GM10847 (cell line): ENCODE data around the gene AK5.

Source experiments
- POLR2A ChIP-seq: IDR thresholded peaks from 2 replicates; pipeline ENCODE4 v1.6.1; 2011; ENCODE audit not compliant: insufficient read length; ENCODE audit errors: extremely low read depth

Gene AK5

DNA sequence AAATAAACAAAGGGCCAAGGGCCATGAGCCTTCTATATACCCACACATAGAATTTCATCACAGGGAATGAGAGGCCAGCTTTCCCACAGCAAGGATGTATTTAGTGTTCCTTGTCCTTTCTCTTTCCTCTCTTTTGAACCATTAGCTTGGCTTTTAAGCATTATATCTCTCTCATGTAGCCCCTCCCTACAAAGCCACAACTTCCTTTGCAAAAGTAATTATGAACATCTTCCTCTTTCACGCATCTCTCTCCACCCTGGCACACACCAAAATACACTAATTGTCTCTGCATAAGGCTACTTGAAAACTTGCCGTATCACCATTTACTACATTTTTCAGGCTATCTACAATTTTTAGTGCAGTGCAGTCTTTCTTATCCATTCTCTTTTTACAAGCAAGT is 1.9 kb upstream of the AK5 start:
- TF ChIP-seq POLR2A: no peak

DNA sequence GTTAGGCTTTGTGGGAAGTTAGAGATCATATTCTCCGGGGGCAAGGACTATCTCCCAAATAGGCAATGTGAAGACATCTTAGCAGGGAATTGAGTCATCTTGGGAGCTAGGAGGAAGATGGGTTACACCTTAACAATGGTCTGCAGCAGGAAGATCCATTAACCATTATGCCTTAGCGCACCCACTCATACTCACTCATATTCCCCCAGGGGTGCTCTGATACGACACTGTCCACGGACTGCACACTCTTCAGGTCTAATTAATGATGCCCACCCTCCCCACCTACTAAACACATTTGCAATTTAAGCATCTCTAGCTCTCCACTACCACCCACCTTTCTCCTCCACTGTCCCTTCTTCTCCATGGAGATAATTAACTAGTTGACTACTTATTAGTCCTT is 857 bp upstream of the AK5 start:
- no peak for TF ChIP-seq POLR2A

DNA sequence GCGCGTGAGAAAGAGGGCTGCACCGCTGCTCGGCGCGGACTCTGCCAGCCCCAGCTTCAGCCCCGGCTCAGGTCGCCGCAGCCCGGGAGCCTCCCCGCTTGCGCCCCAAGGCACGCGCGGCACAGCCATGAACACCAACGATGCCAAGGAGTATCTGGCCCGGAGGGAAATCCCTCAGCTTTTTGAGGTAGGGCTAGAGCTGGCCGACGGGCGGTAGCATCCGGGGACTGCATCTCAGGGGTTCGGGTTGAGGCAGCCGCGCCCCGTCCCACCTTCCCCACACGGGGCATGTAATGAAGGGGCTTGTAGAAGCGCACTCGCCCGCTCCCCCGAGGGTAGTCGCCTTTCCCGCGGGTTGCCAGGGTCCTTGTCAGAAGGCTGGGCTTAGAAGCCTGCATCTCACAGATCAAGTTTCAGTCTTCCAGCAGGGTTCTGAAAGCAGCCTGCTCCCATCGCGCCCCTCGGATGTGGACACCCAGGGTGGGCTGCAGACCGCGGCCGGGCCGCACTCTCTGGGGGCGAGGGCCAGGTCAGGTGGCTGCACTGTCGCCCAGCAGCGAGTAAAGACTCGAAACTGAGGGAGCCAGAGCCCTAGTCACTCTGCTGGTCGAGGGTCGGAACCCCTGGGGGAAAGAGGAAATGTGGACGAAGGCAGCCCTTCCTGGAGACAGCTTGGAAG is 507 bp downstream of the AK5 start:
- TF ChIP-seq POLR2A: no peak

DNA sequence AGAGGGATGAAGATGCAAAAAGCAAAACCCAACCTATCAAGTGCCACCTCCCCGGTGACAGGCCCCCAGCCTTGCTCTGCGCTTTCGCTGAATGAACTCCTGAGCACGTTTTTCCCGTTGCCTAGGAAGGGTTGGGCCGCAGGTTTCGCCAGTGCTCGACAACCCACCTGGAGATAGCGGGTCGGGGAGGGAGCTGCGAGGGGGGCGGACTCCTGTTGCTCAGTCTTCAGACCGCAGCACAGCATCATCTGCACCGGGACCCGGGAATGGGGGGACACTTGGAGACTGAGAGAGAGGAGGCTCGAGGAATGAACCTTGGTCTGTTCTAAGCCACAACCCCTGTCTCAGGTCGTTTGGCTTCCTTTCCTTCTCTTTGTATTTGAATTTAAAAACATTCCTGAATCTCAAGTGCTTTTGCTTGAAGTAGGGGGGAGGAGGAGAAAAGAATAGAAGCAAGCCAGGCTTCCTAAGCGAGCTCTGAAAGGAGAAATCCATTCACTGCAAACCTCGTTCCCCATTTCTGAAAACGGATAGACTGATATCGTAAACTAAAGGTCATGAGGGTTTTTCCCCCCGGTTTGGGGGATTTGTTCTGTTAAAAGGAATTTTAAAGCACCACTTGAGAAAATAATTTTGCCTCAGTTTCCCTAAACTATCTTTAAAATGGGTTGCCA is 1.2 kb downstream of the AK5 start:
- no peak for TF ChIP-seq POLR2A

DNA sequence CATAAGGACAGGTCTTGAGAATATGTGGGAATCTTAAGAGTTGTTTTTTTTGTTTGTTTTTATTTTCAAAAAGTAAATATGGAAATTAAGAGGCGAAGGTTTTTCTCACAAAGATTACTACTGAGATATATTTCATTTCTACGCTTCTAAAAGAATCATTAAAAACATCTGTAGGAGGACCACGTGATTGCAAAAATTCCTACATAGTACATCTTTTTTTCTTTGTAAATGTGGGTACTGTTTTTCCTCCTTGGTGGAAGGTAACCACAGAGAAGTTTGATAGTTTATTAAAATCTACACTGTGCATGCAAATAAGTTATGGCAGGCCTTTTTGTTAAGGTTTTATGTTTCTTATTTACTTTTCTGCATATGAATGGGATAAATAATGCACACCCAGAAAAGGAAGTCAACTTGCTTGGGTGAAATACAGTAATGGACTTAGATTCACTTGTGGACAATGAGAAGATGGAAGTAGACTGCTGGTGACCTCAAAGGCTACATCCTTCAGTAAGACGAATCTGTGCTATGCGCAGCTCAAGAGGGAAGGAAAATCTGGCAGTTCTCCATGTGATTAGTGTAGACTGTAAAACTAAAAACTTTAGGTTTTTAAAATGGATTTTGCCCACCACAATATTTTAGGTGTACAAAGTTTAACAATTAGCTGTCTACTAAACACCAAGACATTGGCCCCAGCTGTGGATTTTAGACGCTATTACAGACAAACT is 2.0 kb downstream of the AK5 start:
- TF ChIP-seq POLR2A: no peak

DNA sequence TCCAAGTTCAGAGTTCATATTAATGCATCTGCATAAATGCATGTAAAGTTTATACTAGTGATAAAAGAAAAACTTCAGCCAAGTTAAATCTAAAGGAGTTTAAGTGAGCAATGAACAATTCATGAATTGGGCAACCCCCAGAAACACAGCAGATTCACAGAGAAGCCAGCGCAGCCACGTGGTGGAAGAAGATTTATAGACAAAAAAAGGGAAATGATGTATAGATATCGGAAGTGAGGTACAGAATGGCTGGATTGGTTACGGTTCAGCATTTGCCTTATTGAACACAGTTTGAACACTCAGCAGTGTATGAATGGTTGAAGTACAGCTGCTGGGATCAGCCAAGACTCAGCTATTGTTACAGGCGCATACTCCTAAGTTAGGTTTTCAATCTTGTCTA is 5.7 kb downstream of the AK5 start:
- TF ChIP-seq POLR2A: no peak

DNA sequence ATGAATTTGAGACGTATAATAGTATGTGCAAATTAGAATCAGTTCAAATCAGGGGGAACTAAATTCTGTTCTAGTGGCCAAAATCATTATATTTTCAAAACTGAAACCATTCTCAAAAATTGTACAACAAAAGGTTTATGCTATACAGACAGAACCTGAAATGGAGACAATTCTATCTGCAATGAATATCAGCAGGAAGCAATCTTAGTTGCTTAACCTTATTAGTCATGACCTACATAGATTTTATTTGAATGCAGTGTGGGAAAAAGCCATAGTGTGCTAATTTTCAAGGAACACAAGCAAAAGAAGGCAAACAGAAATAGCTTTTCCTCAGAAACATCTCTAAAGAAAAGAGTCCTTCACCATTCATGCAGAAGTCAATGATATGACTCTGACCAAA is 6.5 kb downstream of the AK5 start:
- TF ChIP-seq POLR2A: no peak

DNA sequence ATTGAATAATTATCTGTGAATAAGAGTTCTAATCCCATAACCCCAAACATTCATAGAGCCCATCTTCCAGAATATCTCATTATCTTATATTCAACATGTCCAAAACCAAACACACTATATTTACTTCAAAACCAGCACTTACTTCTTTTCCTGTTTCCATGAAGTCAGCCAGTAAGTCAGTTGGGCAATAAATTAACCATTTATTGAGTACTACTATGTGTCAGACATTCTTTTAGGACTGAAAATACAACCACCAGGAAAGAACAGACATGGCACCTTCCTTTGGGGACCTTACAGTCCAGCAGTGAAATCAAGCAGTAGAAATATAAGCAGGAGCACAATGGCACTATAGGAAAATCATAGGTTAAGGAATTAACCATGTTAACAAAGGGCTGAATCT is 8.8 kb downstream of the AK5 start:
- no peak for TF ChIP-seq POLR2A

DNA sequence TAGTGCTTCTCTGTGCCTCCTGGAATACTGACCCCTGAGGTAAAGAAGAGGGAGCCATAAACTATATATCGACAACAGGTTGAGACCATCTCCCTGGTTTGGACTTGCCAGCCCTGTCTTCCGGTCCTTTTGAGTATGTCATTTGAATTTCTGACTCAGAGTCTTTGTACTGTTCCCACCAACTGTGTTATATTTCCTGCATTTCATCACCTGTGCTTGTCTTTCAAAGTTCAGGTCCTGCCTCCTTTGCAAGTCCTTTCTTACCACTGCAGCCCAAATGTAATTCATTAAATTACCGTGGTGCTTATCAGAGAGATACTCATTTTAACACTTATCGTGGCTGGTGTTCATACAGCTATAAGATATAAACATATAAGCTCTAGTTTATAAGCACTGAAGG is 10.7 kb downstream of the AK5 start:
- no peak for TF ChIP-seq POLR2A

DNA sequence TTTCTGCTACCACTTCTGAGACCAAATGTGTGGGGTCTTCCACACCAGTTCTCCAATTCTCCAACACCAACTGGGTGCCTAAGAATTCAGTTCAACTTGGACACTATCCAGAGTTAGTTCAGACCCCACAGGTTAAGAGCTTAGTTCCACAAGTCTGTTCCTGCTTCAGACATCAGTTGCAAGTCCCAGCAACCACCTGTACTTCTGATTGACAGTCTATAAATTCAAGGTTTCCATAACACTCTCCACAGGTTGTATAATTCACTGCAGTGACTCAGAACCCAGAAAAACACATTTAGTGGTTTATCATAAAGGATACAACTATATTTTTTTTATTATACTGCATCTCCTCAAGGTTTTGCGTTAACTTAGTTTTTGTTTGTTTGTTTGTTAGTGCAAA is 18.7 kb downstream of the AK5 start:
- no peak for TF ChIP-seq POLR2A

DNA sequence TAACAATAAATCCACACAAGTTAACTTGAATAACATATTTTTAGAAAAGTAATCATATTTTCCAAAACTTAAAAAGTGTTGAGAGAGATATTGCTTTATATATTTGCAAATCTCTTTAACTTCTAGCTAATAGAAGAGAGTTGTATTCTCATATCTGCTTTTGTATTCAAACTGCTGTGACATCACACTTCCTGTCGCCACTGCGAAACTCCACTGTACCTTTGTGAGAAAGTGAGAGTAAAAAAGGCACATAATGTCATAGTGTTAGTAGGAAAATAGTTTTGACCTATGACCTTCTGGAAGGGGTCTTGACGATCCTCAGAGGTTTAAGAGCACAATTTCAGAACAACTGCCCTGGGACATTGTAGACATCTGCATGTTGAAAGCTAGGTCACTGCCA is 21.6 kb downstream of the AK5 start:
- no peak for TF ChIP-seq POLR2A

DNA sequence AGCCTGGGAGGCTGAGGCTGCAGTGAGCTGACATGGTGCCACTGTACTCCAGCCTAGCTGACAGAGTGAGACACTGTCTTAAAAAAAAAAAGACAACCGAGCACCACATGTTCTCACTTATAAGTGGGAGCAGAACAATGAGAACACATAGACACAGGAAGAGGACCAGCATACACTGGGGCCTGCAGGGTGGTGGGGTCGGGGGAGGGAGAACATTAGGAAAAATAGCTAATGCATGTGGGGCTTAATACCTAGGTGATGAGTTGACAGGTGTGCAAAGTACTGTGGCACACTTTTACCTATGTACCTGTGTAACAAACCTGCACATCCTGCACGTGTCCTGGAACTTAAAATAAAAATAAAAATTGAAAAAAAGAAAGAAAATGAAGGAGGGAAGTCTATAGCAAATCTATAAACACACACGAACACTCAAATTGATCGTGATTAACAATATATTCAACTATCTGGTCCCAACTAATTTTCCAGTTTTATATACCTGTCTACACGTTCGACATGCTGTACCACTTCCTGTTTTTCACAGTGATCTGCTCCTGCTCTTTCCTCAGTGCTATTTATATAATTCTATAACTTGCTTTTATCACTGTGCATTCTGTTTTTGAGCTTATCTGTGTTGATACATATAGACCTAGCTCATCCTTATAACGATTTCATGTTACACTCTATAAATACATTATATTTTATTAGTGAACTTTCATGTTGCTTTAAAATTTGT is 27.2 kb downstream of the AK5 start:
- TF ChIP-seq POLR2A: no peak

DNA sequence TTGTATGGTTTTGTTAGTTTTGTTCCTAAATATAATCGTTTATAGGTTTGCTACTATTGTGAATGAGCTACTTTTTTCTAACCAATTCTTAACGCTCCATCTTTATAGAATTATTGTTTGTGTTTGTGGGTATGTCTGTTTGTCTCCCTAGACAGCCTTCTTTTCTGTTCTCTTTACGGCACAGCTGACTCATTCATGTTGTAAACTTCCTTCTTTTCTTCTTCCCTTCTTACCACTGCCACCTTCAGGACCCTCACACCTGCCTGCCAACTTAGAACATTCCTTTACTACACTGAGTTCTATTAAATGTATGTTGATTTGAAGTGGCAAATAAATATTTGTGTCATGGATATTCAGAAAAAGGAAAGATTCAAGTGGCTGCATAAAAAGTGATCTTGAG is 29.1 kb downstream of the AK5 start:
- TF ChIP-seq POLR2A: no peak

DNA sequence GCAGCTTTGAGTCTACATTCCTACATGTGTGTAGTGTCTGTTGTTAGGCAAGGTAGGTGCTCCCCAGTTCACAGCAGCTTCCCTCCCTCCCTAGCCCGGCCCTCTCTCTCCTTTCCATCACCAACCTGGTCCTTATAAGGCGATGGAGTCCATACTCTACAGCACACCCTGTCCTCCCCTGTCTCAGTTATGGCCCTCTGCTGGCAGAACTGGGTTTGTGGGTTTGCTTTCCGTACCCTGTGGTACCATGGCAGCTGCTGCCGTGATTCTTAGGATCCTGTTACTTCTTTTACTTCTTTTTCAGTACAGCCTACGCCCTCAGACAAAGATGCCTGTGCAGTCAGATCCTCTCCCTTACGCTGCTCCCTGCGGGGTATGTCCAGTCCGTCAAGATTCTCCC is 31.7 kb downstream of the AK5 start:
- TF ChIP-seq POLR2A: no peak

DNA sequence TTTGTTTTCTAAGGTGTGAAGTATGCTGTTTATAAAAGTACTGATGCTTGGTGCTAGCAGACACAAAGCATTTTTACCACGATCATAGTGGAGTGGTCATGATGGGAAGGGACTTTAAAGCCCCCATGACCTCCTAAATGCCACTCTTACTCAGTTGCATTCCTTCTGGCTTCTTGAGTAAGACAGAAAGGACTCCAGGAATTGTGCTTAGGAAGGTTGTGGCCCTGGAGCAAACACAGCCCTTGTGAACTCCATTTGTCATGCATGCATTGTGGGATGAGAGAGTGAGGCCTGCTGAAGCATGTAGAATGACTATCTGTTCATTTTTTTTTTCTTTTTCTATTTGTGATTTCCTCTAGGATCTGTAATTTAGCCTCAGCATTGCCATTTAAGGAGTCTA is 34.2 kb downstream of the AK5 start:
- no peak for TF ChIP-seq POLR2A

DNA sequence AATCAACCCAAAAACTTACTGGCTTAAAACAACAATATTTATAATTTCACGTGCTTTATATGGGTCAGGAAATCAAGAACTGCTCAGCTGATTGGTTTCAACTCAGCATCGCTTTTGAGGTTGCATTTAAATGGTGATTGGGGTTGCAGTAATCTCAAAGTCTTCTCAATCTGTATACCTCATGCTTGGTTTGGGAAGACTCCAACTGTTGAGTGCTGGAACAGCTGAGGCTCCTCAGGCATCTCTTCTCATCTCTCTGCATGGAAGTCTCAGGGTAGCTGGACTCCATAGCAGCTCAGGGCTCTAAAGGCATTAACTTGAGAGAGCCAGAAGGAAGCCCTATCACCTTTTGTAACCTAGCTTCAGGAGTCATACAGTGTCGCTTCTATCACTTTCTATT is 35.1 kb downstream of the AK5 start:
- TF ChIP-seq POLR2A: no peak

DNA sequence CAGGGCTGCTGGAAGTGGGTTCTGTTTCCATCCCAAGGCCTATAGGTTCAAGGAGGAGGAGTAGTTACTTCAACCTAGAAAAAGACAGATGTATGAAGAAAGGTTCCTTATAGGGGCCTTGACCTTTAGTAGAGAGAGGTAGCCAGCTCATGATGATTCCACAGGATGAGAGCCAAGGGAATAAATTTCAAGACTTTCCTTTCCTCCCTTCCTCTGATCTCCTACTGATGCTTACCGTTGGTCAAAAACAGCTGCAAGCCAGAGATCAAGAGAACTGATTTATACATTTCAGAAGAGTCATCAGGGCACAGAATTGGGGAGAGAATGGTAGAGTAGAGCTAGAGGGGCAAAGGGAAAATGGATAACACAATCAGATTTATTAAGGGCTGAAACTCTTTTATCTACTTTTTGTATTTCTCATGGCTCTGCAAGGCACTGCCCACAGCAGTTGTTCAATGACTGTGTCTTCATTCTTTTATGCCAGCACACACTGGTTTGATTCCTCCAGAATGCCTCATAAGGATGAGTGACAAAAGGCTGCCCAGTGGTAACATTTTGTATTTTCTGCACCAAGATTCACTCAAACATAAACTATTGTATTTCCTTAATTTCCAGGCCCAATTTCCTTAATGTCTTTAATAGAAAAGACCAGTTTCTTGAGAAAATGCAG is 37.4 kb downstream of the AK5 start:
- no peak for TF ChIP-seq POLR2A
